HG03469 (cell line): ENCODE measurements around the gene CCDC74A.
"Not testable (repeated sequence)": the region's sequence is repeated elsewhere in the genome, so short reads cannot be mapped to it uniquely, and the experiment has no call there.

Experiments
- ATAC-seq: cut with Tn5 transposase; IDR thresholded peaks from one replicate; pipeline ENCODE4 v1.9.1; 2021; ENCODE audit warnings: mild to moderate bottlenecking, moderate library complexity, moderate number of reproducible peaks; ENCODE audit not compliant: unreplicated experiment

Gene CCDC74A

GRCh38 chr2:131498321-131498973 is 29.2 kb upstream of the CCDC74A start:
- ATAC-seq: peak; percentile 94

DNA sequence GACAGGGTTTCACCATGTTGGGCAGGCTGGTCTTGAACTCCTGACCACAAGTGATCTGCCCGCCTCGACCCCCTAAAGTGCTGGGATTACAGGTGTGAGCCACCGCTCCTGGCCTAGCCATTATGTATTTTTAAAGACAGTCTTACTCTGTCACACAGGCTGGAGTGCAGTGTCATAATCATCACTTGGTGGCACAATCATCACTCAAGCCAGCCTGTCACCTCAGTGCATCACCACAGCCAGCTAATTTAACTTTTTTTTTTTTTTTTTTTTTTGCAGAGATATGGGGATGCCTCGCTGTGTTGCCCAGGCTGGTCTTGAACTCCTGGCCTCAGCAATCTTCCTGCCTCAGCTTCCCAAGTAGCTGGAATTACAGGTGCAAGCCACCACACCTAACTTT is 24.1 kb upstream of the CCDC74A start:
- ATAC-seq: not testable (repeated sequence)

DNA sequence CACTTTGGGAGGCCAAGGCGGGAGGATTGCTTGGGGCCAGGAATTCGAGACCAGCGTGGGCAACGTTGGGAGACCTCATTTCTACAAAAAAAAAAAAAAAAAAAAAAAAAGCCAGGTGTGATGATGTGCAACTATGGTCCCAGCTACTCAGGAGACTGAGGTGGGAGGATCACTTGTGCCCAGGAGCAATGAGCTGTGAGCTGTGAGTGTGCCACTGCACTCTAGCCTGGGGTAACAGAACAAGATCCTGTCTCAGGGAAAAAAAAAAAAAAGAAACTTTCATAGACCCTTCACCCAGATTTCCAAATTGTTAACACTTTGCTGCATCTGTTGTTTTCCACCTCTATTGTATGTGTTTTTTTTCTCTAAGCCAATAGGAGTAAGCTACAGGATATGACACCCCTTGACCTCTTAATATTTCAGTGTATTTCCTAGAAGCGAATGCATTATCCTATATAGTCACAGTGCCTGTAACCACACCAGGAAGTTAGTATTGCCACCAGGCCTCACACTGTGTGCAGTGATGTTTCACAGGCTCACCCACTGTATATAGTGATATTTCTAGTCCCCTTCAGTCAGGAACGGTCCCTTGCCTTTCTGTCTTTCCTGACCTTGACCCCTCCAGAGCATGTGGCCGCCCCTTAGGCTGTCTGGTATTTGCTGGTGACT is 23.5 kb upstream of the CCDC74A start:
- ATAC-seq: not testable (repeated sequence)

- ATAC-seq: no peak
These were observed 18.1 kb upstream of the CCDC74A start for GRCh38 chr2:131509615-131510014.

DNA sequence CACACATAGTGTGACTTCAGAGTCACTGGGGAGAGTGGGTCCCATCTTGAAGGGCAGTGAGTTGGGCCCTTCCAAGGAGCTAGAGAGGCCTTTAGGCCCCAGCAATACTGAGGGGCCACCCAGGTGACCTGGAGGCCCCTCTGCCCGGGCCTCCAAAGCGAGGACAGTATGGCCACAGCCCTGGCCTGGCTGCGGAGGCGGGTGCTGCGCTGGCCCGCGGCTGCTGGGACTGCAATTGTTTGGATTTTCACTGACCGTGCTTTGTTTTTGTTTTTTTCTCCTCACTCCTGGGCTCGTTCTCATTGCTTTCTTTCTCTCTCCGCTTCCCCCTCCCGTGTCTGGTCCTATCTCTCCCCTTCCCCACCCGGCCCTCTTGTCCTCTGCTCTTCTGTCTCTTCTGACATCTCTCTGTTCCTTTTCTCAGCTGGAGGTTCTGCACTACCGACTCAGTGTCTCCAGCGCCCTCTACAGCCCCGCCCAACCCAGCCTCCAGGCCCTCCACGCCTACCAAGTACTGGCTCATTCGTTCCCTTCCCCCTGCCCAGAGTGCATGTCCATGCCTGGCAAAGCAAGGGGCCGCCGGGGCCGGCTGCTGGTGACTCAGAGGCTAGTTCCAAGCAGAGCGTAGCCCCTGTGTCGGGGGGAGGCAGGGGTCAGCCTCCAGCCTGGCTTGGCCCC is 16.3 kb upstream of the CCDC74A start:
- ATAC-seq: not testable (repeated sequence)

GRCh38 chr2:131511969-131512870 is 15.5 kb upstream of the CCDC74A start:
- not testable (repeated sequence) for ATAC-seq

DNA sequence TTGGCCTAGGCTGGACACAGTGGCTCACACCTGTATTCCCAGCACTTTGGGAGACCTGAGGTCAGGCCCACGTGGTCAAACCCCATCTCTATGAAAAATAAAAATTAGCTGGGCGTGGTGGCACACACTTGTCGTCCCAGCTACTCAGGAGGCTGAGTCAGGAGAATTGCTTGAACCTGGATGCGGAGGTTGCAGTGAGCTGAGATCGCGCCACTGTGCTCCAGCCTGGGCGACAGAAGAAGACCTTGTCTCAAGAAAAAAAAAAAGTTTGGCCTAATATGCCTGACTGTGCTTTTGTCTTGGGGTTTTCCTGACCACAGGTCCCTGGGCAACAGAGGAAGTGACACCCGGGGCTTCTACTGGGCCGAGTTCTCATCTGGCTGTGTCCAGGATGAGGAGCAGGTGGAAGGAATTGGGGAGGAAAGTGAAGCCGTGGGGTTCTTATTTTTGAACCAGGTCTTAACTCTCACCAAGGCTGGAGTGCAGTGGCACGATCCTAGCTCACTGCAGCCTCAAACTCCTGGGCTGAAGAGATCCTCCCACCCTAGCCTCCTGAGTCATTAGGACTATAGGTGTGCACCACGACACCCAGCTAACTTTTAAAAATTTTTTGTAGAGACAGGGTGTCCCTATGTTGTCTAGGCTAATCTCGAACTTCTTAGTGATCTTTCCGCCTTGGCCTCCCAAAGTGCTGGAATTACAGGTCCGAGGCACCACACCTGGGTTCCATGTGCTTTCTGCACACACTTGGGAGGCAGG is 13.1 kb upstream of the CCDC74A start:
- ATAC-seq: peak; percentile 55

- not testable (repeated sequence) for ATAC-seq
These were observed 12.5 kb upstream of the CCDC74A start for GRCh38 chr2:131515235-131515634.

DNA sequence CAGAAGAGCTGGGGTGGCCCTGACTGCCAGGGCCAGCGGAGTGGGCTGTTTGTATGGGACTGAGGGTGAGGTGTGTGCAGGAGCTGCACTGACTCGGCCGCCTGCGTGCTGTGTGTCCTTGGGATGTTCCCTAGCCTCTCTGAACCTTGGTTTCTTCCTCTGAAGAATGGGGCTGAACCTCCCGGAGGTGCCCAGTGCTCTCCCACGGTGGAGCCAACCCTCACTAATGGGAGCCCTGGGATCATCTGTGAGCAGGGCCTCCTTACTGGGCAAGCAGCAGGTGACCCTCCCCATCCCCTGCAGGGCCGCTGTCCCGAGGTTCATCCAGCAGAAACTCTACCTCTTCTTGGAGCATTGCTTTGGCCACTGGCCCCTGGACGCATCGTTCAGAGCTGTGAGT is 11.7 kb upstream of the CCDC74A start:
- ATAC-seq: no peak

DNA sequence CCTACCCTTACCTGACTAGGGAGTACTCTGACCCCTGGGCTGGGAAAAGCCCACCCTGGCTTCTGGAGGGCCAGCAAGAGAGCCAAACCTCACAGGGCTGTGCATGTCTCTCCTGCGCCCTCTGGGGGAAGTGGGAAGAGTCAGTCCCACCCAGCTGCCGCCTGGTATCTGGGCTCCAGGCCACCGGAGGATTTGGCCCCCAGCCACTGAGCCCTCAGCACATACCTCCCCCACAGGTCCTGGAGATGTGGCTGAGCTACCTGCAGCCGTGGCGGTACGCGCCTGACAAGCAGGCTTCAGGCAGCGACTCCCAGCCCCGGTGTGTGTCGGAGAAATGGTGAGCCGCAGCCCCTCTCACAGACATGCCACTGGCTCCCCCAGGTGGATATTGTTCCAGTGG is 11.1 kb upstream of the CCDC74A start:
- not testable (repeated sequence) for ATAC-seq

DNA sequence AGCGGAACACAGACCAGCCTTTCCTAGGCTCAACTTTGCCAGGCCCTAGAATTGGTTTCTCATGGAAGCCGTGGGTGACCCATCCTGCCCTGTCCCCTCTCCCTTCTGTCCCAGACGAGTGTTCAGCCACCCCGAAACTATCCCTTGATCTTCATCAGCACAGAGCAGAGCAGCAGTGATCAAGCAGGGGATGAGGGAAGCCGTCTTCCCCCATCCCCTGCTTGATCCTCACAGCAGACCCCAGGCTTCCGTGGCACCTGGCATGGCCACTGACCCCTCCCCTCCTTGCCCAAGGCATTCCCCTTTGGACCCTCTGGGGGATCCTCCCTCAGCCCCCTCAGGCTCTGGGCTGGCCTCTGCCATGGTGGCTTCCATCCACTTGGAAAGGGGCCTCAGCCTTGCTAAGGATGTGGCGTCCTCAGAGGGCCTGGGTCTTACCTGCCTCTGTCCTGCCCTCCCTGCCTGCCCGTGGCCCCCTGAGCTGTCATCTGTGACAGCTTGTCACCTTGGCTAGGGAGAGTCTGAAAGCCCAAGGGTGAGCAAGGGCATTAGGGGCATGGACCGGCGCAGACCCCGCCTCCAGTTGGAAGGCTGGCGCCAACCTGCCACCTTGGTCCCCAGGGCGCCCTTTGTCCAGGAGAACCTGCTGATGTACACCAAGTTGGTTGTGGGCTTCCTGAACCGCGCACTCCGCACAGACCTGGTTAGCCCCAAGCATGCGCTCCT is 10.4 kb upstream of the CCDC74A start:
- ATAC-seq: no peak

DNA sequence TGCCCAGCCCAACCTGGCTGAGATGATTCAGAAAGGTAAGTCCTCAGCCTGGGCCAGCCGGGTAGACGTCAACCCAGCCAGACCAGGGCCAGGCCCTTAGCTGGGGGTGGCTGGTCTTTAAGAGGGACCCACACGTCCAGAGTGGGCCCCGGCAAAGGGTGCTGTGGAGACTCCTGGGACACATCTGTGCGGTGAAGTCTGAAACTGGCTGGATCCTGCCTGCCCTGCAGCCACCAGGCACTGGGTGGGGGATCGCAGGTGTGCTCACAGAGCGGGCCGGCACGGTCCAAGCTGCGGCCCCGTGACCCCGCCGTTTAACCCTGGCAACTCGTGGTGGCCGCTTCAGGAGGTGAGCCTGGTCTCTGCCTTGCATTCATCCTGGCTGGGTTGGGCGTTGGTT is 9.8 kb upstream of the CCDC74A start:
- not testable (repeated sequence) for ATAC-seq

- not testable (repeated sequence) for ATAC-seq
These were observed 9.2 kb upstream of the CCDC74A start for GRCh38 chr2:131518531-131518930.

DNA sequence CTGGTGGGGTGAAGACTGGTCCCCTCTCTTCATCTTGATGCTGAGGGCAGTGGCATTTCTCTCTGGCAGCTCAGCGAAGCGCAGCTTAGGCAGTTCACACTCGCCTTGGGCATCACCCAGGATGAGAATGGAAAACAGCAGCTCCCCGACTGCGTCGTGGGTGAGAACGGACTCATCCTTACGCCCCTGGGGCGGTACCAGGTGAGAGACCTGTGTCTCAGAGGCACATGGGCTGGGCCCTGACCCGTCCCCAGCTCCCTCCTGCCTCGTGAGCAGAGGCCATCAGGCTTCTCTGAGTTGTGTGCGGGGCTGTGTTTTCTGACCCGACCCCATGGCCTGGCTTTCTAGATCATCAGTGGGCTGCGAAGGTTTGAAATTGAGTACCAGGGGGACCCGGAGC is 8.2 kb upstream of the CCDC74A start:
- no peak for ATAC-seq

DNA sequence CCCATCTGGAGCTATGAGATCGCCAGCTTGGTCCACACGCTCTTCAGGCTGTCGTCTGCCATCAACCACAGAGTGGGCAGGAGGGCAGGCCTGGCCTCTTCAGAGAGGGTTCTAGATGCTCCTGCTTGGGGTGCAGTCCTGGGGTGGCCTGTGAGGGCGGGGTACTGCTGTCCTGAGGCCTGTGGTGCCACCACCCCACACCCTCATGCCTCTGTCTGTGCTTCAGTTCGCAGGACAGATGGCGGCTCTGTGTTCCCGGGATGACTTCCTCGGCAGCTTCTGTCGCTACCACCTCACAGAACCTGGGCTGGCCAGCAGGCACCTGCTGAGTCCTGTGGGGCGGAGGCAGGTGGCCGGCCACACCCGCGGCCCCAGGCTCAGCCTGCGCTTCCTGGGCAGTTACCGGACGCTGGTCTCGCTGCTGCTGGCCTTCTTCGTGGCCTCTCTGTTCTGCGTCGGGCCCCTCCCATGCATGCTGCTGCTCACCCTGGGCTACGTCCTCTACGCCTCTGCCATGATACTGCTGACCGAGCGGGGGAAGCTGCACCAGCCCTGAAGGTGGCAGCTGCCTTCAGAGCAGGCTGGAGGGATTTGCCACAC is 7.7 kb upstream of the CCDC74A start:
- ATAC-seq: not testable (repeated sequence)

GRCh38 chr2:131520526-131520925 is 7.2 kb upstream of the CCDC74A start:
- ATAC-seq: no peak

DNA sequence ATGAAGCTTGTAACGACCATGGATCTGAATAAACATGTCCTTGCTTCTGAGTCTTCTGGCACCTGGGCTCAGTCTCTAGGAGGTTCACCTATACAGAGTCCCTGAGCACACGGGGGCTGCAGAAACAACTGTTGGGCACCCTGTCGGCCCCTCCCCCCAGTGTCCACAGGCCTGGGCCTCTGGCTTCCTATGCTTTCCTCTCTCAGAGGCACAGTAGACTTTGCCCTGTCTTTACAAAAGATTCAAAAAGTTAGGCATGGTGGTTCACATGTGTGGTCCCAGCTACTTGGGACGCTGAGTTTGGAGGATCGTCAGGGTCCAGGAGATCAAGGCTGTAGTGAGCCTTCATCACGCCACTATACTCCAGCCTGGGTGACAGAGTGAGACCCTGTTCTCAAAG is 6.2 kb upstream of the CCDC74A start:
- not testable (repeated sequence) for ATAC-seq

DNA sequence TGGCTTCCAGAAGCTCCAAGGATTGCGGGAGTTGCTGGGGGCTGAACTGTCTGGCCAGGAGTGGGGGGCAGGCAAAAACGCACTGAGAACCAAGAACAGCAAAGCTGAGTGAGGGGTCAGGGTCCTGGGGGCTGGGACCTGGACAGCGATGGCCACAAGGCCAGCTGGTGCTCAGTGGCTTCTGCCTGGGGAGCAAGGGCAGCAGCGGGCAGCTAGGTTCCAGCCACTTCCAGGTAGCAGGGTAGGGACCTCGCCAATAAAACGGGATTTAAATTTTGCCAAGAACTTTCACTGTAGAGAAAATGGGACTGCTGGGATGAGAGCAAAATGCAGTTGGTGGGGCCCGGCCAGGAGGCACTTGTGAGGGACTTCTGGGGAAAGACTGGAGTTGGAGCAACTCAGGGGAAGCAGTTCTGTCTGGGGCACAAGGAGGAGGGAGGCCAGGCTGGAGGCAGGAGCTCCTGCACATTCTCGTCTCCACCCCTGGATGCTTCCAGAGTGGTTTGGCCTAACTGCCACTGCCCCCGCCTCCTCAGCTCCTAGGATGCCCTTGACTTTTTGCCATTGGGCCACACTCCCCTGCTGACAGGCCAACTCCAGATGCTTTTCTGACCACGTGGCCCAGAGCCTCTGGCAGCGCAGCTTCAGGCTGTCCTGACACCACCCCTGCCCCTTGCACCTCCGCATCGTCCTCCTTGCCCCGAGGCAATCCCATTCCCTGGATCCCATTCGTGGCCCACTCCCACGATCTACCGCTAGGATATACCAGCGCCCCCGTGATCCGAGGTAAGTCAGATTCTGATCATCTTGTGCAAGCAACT is 5.5 kb upstream of the CCDC74A start:
- ATAC-seq: no peak
